ENCODE data around the gene DHH.

DNA sequence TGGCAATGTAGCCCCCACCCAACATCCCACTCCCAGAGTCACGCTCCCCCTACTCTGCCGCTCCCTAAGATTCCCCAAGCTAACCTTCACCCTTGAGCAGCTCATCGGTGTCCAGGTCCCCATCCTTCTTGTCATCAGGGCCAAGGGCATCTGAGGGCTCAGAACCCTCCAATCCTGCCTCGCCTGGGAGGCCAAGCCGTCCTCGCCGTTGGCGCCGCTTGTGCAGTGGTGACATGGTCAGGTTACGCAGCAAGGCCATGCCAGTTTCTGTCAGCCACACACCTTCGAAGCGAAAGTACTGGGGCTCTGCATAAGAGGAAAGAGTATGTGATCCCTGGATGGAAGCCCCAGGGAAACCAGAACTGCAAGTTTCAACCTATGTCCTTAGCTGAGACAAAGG, 49.9 kb downstream of the DHH start:
- no peak for TF ChIP-seq POLR2A (IDR thresholded peaks at IDR 0.05; ENCODE audit: extremely low read depth, insufficient read length)
- TF ChIP-seq CTCF (IDR thresholded peaks at IDR 0.05; ENCODE audit: low read depth, low read length) = no peak
- TF ChIP-seq, protein P1, sequence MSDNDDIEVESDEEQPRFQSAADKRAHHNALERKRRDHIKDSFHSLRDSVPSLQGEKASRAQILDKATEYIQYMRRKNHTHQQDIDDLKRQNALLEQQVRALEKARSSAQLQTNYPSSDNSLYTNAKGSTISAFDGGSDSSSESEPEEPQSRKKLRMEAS (IDR thresholded peaks at IDR 0.05; ENCODE audit: low read depth, low read length) = no peak
- no peak for TF ChIP-seq MYC (IDR thresholded peaks at IDR 0.05; ENCODE audit: low read depth, low read length)

Measured in NB4 (cell line).